Heart left ventricle (tissue), 16 donors: ENCODE data around the gene FBXW5. TPM values are rescaled to one million over a fixed set of nuclear protein-coding genes. Genes with fewer than 3 reads are reported as not detected.

Experiments
- ATAC-seq, 4 donors: fragments of 200-7000 bp; cut with Tn5 transposase; one replicate each; pipeline ENCODE4 v1.9.1; 2020 to 2022; ENCODE audit warnings: moderate library complexity in 4 of 4, mild to moderate bottlenecking in 3 of 4, moderate number of reproducible peaks in 1 of 4
- DNase-seq, 5 donors: peaks; one replicate each; pipeline ENCODE4 v3.0.0-alpha.2; 2020
- H3K27ac ChIP-seq, 12 donors: fragments of 200-600 bp; sonication (generic) in 4 of 12; one replicate each; pipeline versions ENCODE4 v1.5.0 to v1.8.0; 2016 to 2022; ENCODE audit warnings: mild to moderate bottlenecking in 2 of 12
- H3K27me3 ChIP-seq, 9 donors: fragments of 200-600 bp; sonication (generic) in 2 of 9; one replicate each; pipeline versions ENCODE4 v1.5.1 to v1.8.0; 2016 to 2022; ENCODE audit warnings: mild to moderate bottlenecking in 3 of 9
- H3K36me3 ChIP-seq, 9 donors: fragments of 200-600 bp; sonication (generic) in 2 of 9; one replicate each; pipeline versions ENCODE4 v1.5.0 to v1.8.0; 2018 to 2022; ENCODE audit warnings: mild to moderate bottlenecking in 2 of 9
- H3K4me1 ChIP-seq, 12 donors: fragments of 200-600 bp; sonication (generic) in 4 of 12; one replicate each; pipeline versions ENCODE4 v1.5.0 to v1.8.0; 2016 to 2022; ENCODE audit warnings: mild to moderate bottlenecking in 3 of 12
- H3K4me3 ChIP-seq, 12 donors: fragments of 200-600 bp; sonication (generic) in 4 of 12; one replicate each; pipeline versions ENCODE4 v1.5.0 to v1.8.0; 2017 to 2022; ENCODE audit warnings: mild to moderate bottlenecking in 9 of 12, moderate library complexity in 4 of 12
- H3K9me3 ChIP-seq, 12 donors: fragments of 200-600 bp; sonication (generic) in 4 of 12; one replicate each; pipeline versions ENCODE4 v1.5.0 to v1.8.0; 2016 to 2022; ENCODE audit warnings: mild to moderate bottlenecking in 1 of 12
- POLR2A ChIP-seq, 2 donors: fragments of 450-650 bp; IDR thresholded peaks; one replicate each; pipeline ENCODE4 v1.6.1; 2017; ENCODE audit warnings: antibody characterized with exemption in 2 of 2, mild to moderate bottlenecking in 2 of 2, moderate library complexity in 2 of 2
- WGBS, 4 donors: extraction: QIAGEN DNeasy Blood & Tissue Kit in 2 of 4; methylation state at CpG; one replicate each; pipeline versions ENCODE4 v1.1.5 to v1.1.7; 2013 to 2018; 5-methylcytosine and 5-hydroxymethylcytosine counted together
- intact Hi-C, 10 donors: fragments of 100-400 bp; cut with DNase I; formaldehyde crosslinking; loops; one replicate each; pipeline versions ENCODE4 v1.11.1 to v1.14.2; 2022
- polyA plus RNA-seq, 2 donors: library from polyadenylated mRNA; stranded (reverse); fragments of 200-250 nt; gene quantifications; one replicate each; pipeline ENCODE4 v1.2.3, GENCODE V29; 2013
- total RNA-seq, 9 donors: library from RNA; depleted of rRNA in 2 of 9; stranded (reverse); fragments of >200 nt in 2 of 9; fragmentation: NEBNext Ultra II Directional in 3 of 9; extraction: Animal tissue kit (Norgen Biotek cat#: 25700) in 3 of 9; gene quantifications; one replicate each; pipeline versions ENCODE4 v1.1.0 to v1.2.4, GENCODE V29; 2016 to 2023
- TF ChIP-seq, protein P1 (sequence below), 12 donors: fragments of 200-600 bp; sonication (generic) in 4 of 12; IDR thresholded peaks; one replicate each; pipeline versions ENCODE4 v1.5.0 to v1.8.0; 2018 to 2022; ENCODE audit warnings: antibody characterized with exemption in 12 of 12, mild to moderate bottlenecking in 5 of 12
- donor health status: ischemic (EF 13 %, LVEDD 7.1; RV severe dilation, severe dysfunction).
- donor health status: healthy with polysubstance abuse.
- donor health status: DM: no; HTN: yes; CAD: no.
- donor health status: DM: no; HTN: no; CAD: no.
- donor health status: ischemic (EF 25% LVEDD 6.9; RV normal size, moderate dysfunction).
- donor health status: ischemic (EF 25% LVEDD 5.7; RV mildly dilated, moderate dysfunction).
- donor health status: healthy.
- donor health status: DM: yes; HTN: yes; CAD: no.
- donor health status: ischemic (EF 35%, LVEDD 5.7; RV mildly dilated, moderate dysfunction).
- donor health status: nonischemic (EF 11% LVEDD 7.7; RV severe dilation, severe dysfunction).
- donor health status: DM: yes; HTN: yes; CAD: no.
- donor health status: PGD.
- donor health status: ischemic (EF 29% LVEDD 5.4; RV normal size, mild dysfunction).
- donor health status: nonischemic (EF 23%, LVEDD 6.1; RV moderate dilation, normal function).

The FBXW5 gene
- total and polyA plus RNA-seq, 11 donors, result 110 to 388 (median 148) TPM

DNA sequence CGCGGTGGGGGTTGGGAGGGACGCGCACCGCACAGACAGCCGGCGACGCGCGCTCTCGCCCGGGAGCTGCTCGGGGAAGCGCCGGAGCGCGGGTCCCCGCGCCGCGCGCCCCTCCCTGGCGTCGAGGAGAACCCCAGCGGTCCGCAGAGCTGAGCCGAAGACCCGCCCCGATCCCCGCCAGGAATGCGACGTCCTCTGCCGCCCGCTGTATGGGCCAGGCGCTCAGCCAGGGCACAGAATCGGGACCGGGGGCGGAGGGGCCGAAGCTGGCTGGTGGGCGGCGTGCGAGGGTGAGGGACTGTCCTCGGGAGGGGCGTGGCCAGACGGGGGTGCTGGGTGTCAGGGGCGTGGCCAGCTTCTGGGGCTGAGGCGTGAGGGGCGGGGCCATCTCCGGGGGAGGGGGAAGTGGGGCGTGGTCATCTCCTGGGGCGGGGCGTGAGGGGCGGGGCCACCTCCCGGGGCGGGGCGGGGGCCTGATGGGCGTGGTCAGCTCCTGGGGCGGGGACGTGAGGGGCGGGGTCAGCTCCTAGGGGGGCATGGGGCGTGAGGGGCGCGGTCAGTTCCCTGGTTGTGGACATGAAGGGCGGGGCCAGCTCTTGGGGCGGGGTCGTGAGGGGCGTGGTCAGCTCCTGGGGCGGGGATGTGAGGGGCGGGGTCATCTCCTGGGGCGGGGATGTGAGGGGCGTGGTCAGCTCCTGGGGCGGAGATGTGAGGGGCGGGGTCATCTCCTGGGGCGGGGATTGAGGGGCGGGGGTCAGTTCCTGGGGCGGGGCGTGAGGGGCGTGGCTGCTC, 33.7 kb upstream of the FBXW5 start:
- DNase-seq (peak; percentile 88 to 93 (median 90)), ATAC-seq (peak in 3 of 4 donors; percentile 31 to 55 (median 50))
- TF ChIP-seq POLR2A (IDR thresholded peaks at IDR 0.05), result peak in 1 of 2 donors; percentile 47
- TF ChIP-seq, protein P1, sequence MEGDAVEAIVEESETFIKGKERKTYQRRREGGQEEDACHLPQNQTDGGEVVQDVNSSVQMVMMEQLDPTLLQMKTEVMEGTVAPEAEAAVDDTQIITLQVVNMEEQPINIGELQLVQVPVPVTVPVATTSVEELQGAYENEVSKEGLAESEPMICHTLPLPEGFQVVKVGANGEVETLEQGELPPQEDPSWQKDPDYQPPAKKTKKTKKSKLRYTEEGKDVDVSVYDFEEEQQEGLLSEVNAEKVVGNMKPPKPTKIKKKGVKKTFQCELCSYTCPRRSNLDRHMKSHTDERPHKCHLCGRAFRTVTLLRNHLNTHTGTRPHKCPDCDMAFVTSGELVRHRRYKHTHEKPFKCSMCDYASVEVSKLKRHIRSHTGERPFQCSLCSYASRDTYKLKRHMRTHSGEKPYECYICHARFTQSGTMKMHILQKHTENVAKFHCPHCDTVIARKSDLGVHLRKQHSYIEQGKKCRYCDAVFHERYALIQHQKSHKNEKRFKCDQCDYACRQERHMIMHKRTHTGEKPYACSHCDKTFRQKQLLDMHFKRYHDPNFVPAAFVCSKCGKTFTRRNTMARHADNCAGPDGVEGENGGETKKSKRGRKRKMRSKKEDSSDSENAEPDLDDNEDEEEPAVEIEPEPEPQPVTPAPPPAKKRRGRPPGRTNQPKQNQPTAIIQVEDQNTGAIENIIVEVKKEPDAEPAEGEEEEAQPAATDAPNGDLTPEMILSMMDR (IDR thresholded peaks at IDR 0.05), result peak in 1 of 12 donors; percentile 18
- Histone ChIP-seq H3K9me3 (no peaks in the 10 kb centered on the region), H3K36me3 (no peaks in the 10 kb centered on the region), H3K27ac (peak overlapping the region; percentile 57 to 98 (median 88)), H3K27me3 (peaks cover 0 to 9% (median 0%) of the 10 kb centered on the region in 9 donors), H3K4me3 (peak overlapping the region; percentile 37 to 73 (median 62)), H3K4me1 (peaks cover 10 to 92% (median 66%) of the 10 kb centered on the region in 12 donors)
- WGBS, 4 donors, result 2 to 6% (median 3%) methylated on average over 14 to 78 of the region's 78 CpGs
- intact Hi-C loops, result no loop called here

DNA sequence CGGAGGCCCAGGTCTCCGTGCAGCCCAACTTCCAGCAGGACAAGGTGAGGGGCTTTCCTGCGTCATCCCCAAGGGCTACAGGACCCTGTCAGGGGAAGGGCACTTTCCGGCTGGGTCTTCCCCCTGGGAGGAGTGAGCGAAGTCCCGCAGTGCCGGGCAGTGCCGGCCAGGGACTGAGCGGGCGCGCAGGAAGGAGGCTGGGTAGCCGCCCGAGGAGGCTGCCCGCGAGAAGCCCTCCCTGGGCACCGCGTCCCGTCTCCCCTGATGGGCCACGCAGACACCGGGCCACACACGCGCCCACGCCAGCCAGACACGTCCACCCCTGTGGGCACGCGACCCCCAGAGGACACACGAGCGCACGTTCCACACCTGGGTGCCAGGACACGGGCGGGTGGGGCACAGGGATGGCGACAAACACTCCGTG, 33.1 kb upstream of the FBXW5 start:
- WGBS, 4 donors, result 10 to 12% (median 12%) methylated on average over 7 to 33 of the region's 33 CpGs
- peak overlapping the region; percentile 57 to 98 (median 88) for H3K27ac ChIP-seq
- intact Hi-C loops, result loop anchor here in 3 of 10 donors (1.0 to 2.0 kb wide), 3 partner anchors 27 to 28 kb away; no protein-coding TSS in a partner anchor
- peak overlapping the region; percentile 37 to 73 (median 62) for H3K4me3 ChIP-seq
- peaks cover 10 to 92% (median 63%) of the 10 kb centered on the region in 12 donors for H3K4me1 ChIP-seq
- no peak for ATAC-seq
- TF ChIP-seq POLR2A (IDR thresholded peaks at IDR 0.05), result no peak
- TF ChIP-seq, protein P1 (IDR thresholded peaks at IDR 0.05), result no peak
- no peaks in the 10 kb centered on the region for H3K9me3 ChIP-seq
- no peak for DNase-seq
- no peaks in the 10 kb centered on the region for H3K36me3 ChIP-seq
- peaks cover 0 to 9% (median 0%) of the 10 kb centered on the region in 9 donors for H3K27me3 ChIP-seq

DNA sequence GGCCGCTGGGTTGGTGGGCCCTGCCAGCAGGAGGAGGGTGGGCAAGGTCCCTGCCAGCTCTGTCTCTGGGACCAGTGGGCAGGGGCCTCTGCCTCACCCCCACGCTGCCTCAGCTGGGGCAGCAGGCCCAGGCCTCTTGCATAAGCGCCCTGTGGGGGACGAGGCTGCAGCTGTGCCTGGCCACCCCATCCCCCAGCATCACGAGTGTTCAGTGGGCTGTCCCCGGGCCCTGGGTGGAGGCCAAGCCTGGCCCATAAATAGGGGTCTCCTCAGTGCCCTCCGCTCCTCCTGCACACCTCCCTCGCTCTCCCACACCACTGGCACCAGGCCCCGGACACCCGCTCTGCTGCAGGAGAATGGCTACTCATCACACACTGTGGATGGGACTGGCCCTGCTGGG, 32.7 kb upstream of the FBXW5 start, which contains the start of gene PTGDS:
TSS of gene PTGDS (plus strand) at position 282 of the 400 bp plus-strand sequence. CDS start at position 357, 75 bp downstream.
- Histone ChIP-seq H3K9me3 (no peaks in the 10 kb centered on the region), H3K4me3 (peak within 1 kb of the TSS; percentile 37 to 73 (median 62)), H3K27me3 (peaks cover 0 to 9% (median 0%) of the 10 kb centered on the region in 9 donors), H3K36me3 (no peaks in the 10 kb centered on the region), H3K27ac (peak within 1 kb of the TSS; percentile 57 to 98 (median 88)), H3K4me1 (peaks cover 10 to 88% (median 59%) of the 10 kb centered on the region in 12 donors)
- intact Hi-C loops, result loop anchor here in 3 of 10 donors (1.0 to 2.0 kb wide), 3 partner anchors 26 to 28 kb away; no protein-coding TSS in a partner anchor
- 41 to 61% (median 55%) methylated on average over 4 to 10 of the region's 10 CpGs for WGBS, 4 donors
- TF ChIP-seq, protein P1 (IDR thresholded peaks at IDR 0.05), result no peak
- no peak for TF ChIP-seq POLR2A (IDR thresholded peaks at IDR 0.05)
- ATAC-seq, result peak; percentile 34 to 67 (median 53)
- DNase-seq, result peak; percentile 77 to 93 (median 86)

DNA sequence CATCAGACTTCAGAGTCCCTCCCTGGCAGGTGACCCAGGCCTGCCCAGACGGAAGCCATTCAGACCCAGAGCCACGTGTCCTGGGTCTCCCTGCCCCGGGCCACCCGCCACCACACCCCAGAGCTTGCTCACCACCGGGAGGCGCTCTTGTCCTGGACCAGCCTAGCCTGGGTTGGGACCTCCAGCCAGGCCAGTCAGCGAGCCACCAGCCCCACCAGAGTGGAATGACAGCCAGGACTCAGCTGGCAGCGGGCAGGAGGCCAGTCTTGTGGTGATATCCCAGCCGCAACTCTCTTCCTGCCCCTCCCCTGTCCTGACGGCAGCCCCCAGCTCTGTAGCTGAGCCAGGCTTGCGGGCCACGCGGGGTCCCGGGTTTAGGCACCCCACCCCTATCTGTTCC, 31.1 kb upstream of the FBXW5 start:
- 16 to 38% (median 25%) methylated on average over 5 to 14 of the region's 14 CpGs for WGBS, 4 donors
- TF ChIP-seq POLR2A (IDR thresholded peaks at IDR 0.05), result no peak
- TF ChIP-seq, protein P1 (IDR thresholded peaks at IDR 0.05), result peak; percentile 12 to 60 (median 38)
- H3K9me3 ChIP-seq, result no peaks in the 10 kb centered on the region
- ATAC-seq (peak in 3 of 4 donors; percentile 1 to 26 (median 4)), DNase-seq (peak; percentile 74 to 86 (median 78))
- intact Hi-C loops, result loop anchor here in 3 of 10 donors (2.0 kb wide), 2 partner anchors 23 to 25 kb away; partner anchors contain the start of gene LCN12 (in 1 of the 3)
- peaks cover 0 to 9% (median 0%) of the 10 kb centered on the region in 9 donors for H3K27me3 ChIP-seq
- no peaks in the 10 kb centered on the region for H3K36me3 ChIP-seq
- H3K4me3 ChIP-seq, result peak overlapping the region in 3 of 12 donors; percentile 1 to 6 (median 6)
- peaks cover 10 to 72% (median 48%) of the 10 kb centered on the region in 12 donors for H3K4me1 ChIP-seq
- peak overlapping the region in 11 of 12 donors; percentile 47 to 98 (median 89) for H3K27ac ChIP-seq
